Uterus (tissue), 2 donors: ENCODE data around the gene TAF15.

Source experiments
- CTCF ChIP-seq, 4 experiments: fragments of 200-600 bp in 2 of 4; fragments of 450-650 bp in 2 of 4; sonication (generic) in 2 of 4; IDR thresholded peaks; one replicate each; pipeline ENCODE4 v1.5.1; 2016 to 2019; ENCODE audit warnings: antibody characterized with exemption in 4 of 4, mild to moderate bottlenecking in 2 of 4, moderate library complexity in 1 of 4
- POLR2A ChIP-seq, 2 donors: fragments of 450-650 bp; IDR thresholded peaks; one replicate each; pipeline ENCODE4 v1.6.1; 2016; ENCODE audit warnings: antibody characterized with exemption in 2 of 2, mild to moderate bottlenecking in 1 of 2, moderate library complexity in 1 of 2

- TF ChIP-seq CTCF (IDR thresholded peaks at IDR 0.05) (no peak), POLR2A (IDR thresholded peaks at IDR 0.05) (no peak)
Measured at GRCh38 chr17:35847633-35848373, 38.5 kb downstream of the TAF15 start.
